ENCODE results near the gene YIPF2. TPM values are rescaled to one million over a fixed set of nuclear protein-coding genes. Genes with fewer than 3 reads are reported as not detected.

The YIPF2 gene
- total RNA-seq, 1 experiment from 2014 or later, result 42.8 TPM

- in situ Hi-C loops (cut with HindIII; ENCODE audit: low pct_unique_long_range_greater_than_20kb, low sequenced_read_pairs), result no loop called here
- DNase-seq (ENCODE audit: low read depth, low spot score), result no peak
Observed at GRCh38 chr19:10918359-10918758, 10.1 kb downstream of the YIPF2 start.

DNA sequence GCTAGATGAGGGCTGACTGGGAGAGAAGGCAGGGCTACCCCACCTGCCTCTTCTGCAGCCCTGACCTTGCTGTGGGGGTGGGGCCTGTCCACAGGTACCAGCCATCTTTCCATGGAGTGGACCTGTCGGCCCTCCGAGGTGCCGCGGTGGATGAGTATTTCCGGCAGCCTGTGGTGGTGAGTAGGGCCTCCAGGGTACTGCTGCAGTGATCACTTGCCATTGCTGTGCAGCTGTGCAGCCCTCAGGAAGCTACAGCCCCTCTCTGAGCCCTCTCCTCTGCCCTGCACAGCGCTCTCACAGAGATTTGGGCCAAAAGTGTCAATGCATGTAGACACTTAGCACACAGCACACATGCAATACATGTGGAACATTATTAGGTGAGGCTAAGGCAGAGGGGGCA is 11.8 kb downstream of the YIPF2 start:
- in situ Hi-C loops (cut with HindIII; ENCODE audit: low pct_unique_long_range_greater_than_20kb, low sequenced_read_pairs), result no loop called here

DNA sequence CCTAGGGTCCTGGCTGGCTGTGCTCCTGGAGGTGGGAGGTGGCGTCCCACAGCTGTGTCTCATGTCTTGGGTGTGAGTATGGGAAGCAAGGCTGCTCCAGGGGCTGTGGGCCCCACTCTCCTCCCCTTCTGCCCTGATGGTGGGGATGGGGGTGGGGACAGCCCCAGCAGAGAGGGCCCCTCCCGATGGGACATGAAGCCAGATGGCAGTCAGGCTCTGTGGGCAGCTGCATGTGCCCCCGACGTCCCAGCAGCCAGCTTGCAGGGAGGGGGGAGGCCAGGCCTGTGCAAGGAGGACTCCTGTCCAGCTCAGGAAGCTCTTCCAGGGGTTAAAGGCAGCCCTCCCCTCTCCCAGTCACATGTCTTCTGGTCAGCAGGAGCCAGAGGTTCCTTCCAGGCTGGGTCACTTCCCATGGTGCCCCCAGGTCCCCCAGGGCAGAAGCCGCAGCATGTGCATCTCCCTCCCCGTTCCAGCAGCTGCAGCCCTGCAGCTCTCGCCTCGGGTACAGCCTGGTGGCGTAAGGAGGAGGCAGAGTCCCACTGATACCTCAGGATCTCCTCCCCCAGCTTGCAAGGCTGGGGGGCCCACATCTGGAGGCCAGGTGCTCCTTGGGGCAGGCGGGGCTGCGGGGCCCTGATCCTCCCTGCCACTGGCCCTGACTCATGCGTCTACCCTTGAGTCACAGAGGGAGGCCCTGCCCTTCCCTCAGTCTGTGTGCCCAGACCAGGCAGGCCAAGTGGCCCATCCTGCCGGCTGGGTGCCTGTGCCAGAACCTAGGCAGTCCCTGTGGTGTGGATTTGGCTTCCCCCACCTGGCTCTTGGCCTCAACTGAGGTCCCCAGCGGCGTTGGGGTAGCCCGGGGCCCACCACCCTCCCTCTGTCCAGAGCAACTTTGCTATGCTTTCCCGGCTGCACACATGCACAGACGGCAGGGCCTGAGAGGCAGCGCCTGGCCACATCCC is 13.0 kb downstream of the YIPF2 start:
- in situ Hi-C loops (cut with HindIII; ENCODE audit: low pct_unique_long_range_greater_than_20kb, low sequenced_read_pairs), result no loop called here
- DNase-seq (ENCODE audit: low read depth, low spot score), result no peak

More for the DNA sequence above, 11.8 kb downstream of the YIPF2 start:
- no peak for DNase-seq (ENCODE audit: low read depth, low spot score)

GRCh38 chr19:10913716-10914340 is 14.6 kb downstream of the YIPF2 start:
- no peak for DNase-seq (ENCODE audit: low read depth, low spot score)

DNA sequence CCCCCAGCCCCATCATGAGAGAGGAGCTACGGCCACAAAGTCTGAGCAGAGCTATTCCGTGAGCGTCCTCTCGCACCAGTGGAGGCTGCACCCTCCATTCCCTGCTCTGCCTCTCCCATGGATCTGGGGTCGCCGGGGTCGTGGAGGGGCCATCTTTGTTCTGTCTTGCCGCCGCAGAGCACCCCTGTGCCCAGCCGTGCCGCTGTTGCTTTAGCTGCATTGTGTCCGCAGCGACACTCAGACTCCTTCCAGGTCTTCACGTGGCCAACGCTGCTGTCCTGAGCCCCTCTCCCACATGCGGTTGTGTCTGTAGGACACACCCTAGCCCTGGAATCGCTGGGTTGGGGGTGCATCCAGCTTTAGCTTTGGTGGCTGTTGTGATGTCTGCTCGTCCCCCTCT is 15.8 kb downstream of the YIPF2 start:
- in situ Hi-C loops (cut with HindIII; ENCODE audit: low pct_unique_long_range_greater_than_20kb, low sequenced_read_pairs), result no loop called here
- DNase-seq (ENCODE audit: low read depth, low spot score), result no peak

More at GRCh38 chr19:10913716-10914340, 14.6 kb downstream of the YIPF2 start:
- in situ Hi-C loops (cut with HindIII; ENCODE audit: low pct_unique_long_range_greater_than_20kb, low sequenced_read_pairs), result no loop called here

DNA sequence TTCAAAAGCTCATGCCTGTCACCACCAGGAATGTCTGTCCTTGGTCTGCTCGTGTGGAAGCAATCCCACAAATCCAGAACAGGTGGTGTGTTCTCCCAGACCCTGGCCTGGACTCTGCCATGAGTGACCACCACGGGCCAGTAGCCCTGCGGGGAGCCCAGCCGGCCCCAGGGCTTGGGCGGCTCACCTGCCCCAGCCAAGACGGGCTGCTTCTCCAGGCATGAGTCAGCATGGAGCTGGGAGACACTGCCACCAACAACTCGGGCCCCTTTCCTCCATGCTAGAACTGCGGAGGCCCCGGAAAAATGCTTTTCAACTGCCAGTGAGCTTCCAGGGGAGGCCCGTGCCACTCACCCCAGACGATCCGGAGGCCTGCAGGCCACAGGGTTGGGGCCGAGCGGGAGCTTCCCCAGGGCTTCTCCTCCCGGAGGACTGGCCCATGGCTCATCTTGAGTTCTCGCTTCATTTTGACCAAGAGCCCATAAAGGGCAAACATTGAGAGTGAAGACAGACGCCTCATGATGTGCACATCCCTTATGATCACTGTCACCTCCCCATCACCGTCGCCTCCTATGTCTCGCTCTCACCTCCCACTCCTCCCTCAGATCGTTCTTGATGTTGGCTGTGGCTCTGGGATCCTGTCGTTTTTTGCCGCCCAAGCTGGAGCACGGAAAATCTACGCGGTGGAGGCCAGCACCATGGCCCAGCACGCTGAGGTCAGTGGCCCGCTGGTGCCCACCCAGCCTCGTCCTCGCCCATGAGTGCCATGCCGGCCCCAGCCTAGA is 16.7 kb downstream of the YIPF2 start:
- in situ Hi-C loops (cut with HindIII; ENCODE audit: low pct_unique_long_range_greater_than_20kb, low sequenced_read_pairs), result no loop called here
- no peak for DNase-seq (ENCODE audit: low read depth, low spot score)

DNA sequence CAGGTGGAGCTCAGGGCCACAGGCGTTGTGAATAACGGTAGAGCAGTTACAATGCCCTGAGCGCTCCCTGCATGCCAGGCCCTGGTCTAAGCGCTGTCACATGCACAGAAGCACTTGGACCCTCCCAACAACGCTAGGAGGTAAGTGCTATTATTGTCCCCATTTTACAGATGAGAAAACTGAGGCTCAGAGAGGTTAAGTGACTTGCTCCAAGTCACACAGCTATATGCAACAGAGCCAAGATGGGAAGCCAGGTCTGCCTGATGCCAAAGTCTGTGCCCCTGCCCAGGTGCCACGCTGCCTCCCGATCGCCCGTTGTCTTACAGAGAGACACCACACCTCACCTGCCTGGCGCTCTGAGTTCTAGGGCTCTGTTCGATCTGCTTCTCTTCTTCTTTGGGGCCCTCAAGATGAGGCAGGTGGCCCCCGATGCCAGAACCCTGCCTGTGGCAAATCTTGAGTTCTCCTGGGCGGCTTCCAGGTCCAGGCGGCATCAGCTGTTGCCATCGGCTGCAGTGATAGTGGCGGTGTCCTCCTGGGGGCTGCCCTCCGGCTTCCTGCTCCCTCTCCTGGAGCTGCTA is 20.0 kb downstream of the YIPF2 start:
- DNase-seq (ENCODE audit: low read depth, low spot score), result no peak
- in situ Hi-C loops (cut with HindIII; ENCODE audit: low pct_unique_long_range_greater_than_20kb, low sequenced_read_pairs), result no loop called here

GRCh38 chr19:10907925-10908324 is 20.5 kb downstream of the YIPF2 start:
- no peak for DNase-seq (ENCODE audit: low read depth, low spot score)
- in situ Hi-C loops (cut with HindIII; ENCODE audit: low pct_unique_long_range_greater_than_20kb, low sequenced_read_pairs), result no loop called here

DNA sequence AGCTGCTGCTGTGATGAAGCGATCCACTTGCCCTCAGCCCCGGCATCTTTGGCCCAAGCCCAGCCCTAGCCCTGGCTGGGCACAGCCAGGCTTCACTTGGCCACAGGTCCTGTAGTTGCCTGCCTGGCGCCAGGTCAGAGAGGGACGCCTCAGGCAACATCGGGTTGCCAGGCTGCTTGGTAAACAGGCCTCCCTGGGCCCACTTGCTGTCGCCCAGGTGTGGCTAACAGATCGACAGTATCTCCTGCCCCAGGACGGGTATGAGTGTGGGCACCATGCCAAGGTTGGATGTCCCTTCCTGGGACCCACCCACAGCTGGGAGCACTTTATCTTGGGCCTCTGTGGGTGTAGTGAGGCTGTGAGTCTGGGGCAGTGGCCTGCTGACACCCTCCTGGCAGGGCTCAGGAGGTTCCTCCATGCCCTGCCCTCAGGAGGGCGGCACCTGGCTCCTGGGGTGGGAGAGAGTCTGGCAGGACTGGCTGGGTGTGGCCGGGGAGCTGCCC is 29.2 kb downstream of the YIPF2 start:
- in situ Hi-C loops (cut with HindIII; ENCODE audit: low pct_unique_long_range_greater_than_20kb, low sequenced_read_pairs), result no loop called here

DNA sequence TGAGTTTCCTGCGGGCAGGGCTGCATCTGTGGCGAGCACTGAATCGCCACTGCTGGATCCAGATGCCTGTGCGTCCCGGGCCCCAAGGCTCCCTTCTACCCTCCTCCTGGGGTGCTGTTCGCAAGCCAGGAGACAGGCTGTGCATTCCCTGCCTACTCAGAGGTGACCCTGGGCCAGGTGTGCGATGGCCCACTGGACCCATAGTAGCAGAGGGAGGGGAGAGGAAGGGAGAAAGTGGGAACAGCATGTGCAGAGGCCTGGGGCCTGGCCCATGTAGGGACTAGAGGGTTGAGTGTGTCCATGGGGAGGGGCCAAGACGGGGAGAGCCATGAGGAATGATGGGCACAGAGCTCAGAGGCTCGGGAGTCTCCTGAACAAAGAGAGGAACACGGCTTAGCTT is 29.8 kb downstream of the YIPF2 start:
- DNase-seq (ENCODE audit: low read depth, low spot score), result no peak

More for the DNA sequence above, 29.2 kb downstream of the YIPF2 start:
- no peak for DNase-seq (ENCODE audit: low read depth, low spot score)

GRCh38 chr19:10896851-10897526 is 31.4 kb downstream of the YIPF2 start:
- peak; percentile 41 for DNase-seq (ENCODE audit: low read depth, low spot score)
- in situ Hi-C loops (cut with HindIII; ENCODE audit: low pct_unique_long_range_greater_than_20kb, low sequenced_read_pairs), result no loop called here

More for the DNA sequence above, 29.8 kb downstream of the YIPF2 start:
- in situ Hi-C loops (cut with HindIII; ENCODE audit: low pct_unique_long_range_greater_than_20kb, low sequenced_read_pairs), result no loop called here

DNA sequence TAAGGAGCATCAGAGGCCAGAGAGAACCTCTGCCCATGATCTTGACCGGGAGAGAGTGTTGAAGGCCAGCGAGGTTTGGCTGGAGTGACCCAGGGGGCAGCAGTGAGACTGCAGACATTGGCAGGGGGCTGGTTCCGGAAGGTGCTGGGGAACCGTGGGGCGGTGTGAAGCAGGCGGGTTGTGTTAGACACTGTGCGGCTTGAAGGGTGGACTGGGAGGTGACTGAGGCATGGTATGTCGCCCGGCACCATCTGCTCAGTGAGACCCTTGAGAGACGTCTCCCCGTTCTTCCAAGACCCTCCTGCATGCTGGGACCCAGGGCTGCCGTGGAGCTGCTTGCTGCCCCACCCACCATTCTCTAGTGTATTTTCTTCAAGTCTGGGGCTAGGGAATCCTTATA is 32.5 kb downstream of the YIPF2 start:
- no peak for DNase-seq (ENCODE audit: low read depth, low spot score)
- in situ Hi-C loops (cut with HindIII; ENCODE audit: low pct_unique_long_range_greater_than_20kb, low sequenced_read_pairs), result no loop called here

DNA sequence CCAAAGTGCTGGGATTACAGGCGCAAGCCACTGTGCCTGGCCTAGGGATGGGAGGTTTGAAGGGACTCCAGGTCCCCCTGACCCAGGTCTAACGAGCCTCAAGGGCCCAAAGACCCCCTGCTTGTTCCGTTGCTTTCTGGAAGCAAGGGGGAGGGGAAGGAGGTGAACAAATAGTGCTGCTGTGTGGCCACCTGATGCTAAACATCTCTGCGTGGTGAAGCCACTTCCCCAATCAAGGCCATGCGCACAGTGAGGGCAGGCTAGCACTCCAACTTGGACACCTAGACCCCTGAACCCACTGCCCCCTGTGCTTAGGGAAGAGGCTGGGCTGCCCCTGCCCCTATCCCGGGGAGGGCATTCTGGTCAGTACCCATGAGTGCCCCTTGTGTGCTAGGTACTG is 33.1 kb downstream of the YIPF2 start:
- in situ Hi-C loops (cut with HindIII; ENCODE audit: low pct_unique_long_range_greater_than_20kb, low sequenced_read_pairs), result no loop called here

GRCh38 chr19:10894911-10895213 is 33.6 kb downstream of the YIPF2 start:
- in situ Hi-C loops (cut with HindIII; ENCODE audit: low pct_unique_long_range_greater_than_20kb, low sequenced_read_pairs), result no loop called here

More for the DNA sequence above, 33.1 kb downstream of the YIPF2 start:
- no peak for DNase-seq (ENCODE audit: low read depth, low spot score)

GRCh38 chr19:10892256-10892655 is 36.2 kb downstream of the YIPF2 start:
- in situ Hi-C loops (cut with HindIII; ENCODE audit: low pct_unique_long_range_greater_than_20kb, low sequenced_read_pairs), result no loop called here
- DNase-seq (ENCODE audit: low read depth, low spot score), result no peak

More at GRCh38 chr19:10894911-10895213, 33.6 kb downstream of the YIPF2 start:
- no peak for DNase-seq (ENCODE audit: low read depth, low spot score)

DNA sequence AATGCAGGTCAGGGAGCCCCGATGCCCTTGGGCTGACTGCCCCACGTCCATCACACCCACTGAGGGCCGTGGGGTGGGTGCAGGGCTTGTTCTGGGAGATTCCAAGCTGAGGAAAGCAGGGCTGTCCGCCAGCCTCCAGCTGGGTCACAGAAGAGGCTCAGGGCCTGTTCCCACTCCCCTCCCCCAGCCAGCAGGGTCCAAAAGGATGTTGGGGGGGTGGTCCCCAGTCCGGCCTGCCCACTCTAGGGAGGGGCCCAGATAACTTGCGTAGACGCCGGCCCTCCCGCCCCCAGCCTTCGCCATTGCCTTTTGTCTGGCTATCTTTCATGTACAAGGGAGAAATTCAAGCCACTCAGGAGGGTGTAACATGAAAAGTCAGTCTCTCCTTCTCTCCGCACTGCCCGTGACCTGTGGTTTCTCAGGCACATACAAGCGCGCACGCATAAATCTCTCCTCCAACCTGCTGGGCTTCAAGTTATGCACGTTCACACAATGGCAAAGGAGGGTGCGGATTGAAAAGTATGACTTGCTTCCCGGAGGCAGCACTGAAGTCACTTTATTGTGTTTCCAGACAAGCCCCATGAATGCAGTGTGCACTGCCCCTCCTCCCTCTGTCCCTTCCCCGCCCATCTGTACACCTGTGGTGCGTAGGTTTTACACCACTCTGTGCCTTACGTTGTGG is 36.9 kb downstream of the YIPF2 start:
- DNase-seq (ENCODE audit: low read depth, low spot score), result no peak
- in situ Hi-C loops (cut with HindIII; ENCODE audit: low pct_unique_long_range_greater_than_20kb, low sequenced_read_pairs), result no loop called here

GRCh38 chr19:10889880-10890279 is 38.6 kb downstream of the YIPF2 start:
- in situ Hi-C loops (cut with HindIII; ENCODE audit: low pct_unique_long_range_greater_than_20kb, low sequenced_read_pairs), result no loop called here
- no peak for DNase-seq (ENCODE audit: low read depth, low spot score)
